Activated T-cell treated with anti-CD3 and anti-CD28 coated beads, Interleukin-2, amount 50 U/mL, for 4 hours (primary cell): ENCODE measurements around the gene SLU7. TPM values are rescaled to one million over a fixed set of nuclear protein-coding genes. Genes with fewer than 3 reads are reported as not detected.
A peak's percentile ranks its signal among the peaks of the same experiment; 100 is the strongest.

Experiments
- ATAC-seq, 2 donors: fragments of 200-7000 bp; cut with Tn5 transposase; one replicate each; pipeline ENCODE4 v1.10.0; 2021
- DNase-seq: peaks from one replicate; pipeline ENCODE4 v3.0.0-alpha.2; 2020
- H3K27me3 Mint-ChIP-seq: one replicate; pipeline ENCODE4 v1.8.0; 2021; ENCODE audit warnings: low read depth, mixed read lengths
- H3K36me3 Mint-ChIP-seq: one replicate; pipeline ENCODE4 v1.8.0; 2022; ENCODE audit warnings: mixed read lengths; ENCODE audit not compliant: insufficient read depth
- H3K4me1 Mint-ChIP-seq: one replicate; pipeline ENCODE4 v1.8.0; 2021; ENCODE audit warnings: low read depth, mixed read lengths
- H3K4me3 Mint-ChIP-seq: one replicate; pipeline ENCODE4 v1.8.0; 2021; ENCODE audit warnings: mild to moderate bottlenecking, moderate library complexity, mixed read lengths
- H3K9me3 Mint-ChIP-seq: one replicate; pipeline ENCODE4 v1.8.0; 2021; ENCODE audit warnings: mixed read lengths
- total RNA-seq, 3 donors: library from RNA; stranded (reverse); gene quantifications; one replicate each; pipeline ENCODE4 v1.2.1, GENCODE V29; 2021

The SLU7 gene
- total RNA-seq, 3 donors from 2014 or later: 33.2 to 48.3 (median 44.9) TPM

- H3K9me3 Mint-ChIP-seq: no peaks in the 10 kb centered on the region
- DNase-seq (peak; percentile 43), ATAC-seq (peak; percentile 88 to 91)
- H3K4me3 Mint-ChIP-seq: peak within 1 kb of the TSS; percentile 83
- no peaks in the 10 kb centered on the region for H3K27me3 Mint-ChIP-seq
- peaks cover 15% of the 10 kb centered on the region for H3K36me3 Mint-ChIP-seq
- H3K4me1 Mint-ChIP-seq: peaks cover 17% of the 10 kb centered on the region
Observed at GRCh38 chr5:160399402-160400353, 19.2 kb downstream of the SLU7 start, which contains the start of gene FAM200C. Gene FAM200C, minus strand, starts transcription at chr5:160400054. Its CDS starts 4,564 bp downstream, at chr5:160395490.

DNA sequence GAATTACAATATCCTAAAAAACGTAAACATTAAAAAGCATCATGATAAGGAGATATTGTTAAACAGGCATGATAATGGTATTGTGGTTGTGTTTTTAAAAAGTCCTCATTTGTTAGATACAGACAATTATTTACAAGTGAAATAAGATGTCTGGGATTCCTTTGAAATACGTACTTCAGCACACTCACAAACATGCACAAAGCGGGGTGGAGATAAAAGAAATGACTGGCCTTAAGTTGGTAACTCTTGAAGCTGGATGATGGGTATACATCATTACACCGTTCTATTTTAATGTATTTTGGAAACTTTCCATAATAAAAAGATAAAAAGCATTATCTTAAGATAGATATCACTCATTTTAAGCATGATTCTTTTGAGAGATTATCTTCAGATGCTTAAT is 20.1 kb downstream of the SLU7 start:
- H3K27me3 Mint-ChIP-seq: no peaks in the 10 kb centered on the region
- H3K4me3 Mint-ChIP-seq: peak overlapping the region; percentile 83
- no peak for DNase-seq
- H3K36me3 Mint-ChIP-seq: peaks cover 10% of the 10 kb centered on the region
- peaks cover 17% of the 10 kb centered on the region for H3K4me1 Mint-ChIP-seq
- ATAC-seq: no peak
- no peaks in the 10 kb centered on the region for H3K9me3 Mint-ChIP-seq

- ATAC-seq (no peak), DNase-seq (no peak)
- Mint-ChIP-seq H3K27me3 (no peaks in the 10 kb centered on the region), H3K36me3 (peaks cover 4% of the 10 kb centered on the region), H3K4me3 (no peak overlapping the region), H3K4me1 (peaks cover 17% of the 10 kb centered on the region), H3K9me3 (no peaks in the 10 kb centered on the region)
Observed at GRCh38 chr5:160397492-160397891, 21.4 kb downstream of the SLU7 start.

DNA sequence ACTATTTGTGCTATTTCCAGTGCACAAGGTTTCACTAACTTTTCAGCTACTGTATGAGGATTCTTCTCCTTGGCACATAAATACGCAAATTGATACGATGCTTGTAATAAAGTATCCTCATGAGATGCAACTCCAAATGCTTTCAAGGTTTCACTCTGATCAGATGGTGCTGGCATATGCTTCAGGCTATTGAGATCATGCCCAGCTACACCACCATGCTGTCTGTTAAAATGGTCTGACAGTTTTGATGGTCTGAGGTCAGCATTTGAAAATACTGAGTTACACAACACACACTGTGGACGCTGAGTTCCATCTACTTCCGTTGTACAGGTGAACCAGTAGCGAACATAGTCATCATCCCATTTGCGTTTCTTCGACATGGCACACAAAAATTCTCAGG is 23.8 kb downstream of the SLU7 start:
- no peaks in the 10 kb centered on the region for H3K27me3 Mint-ChIP-seq
- DNase-seq: no peak
- H3K36me3 Mint-ChIP-seq: peaks cover 2% of the 10 kb centered on the region
- H3K4me1 Mint-ChIP-seq: peaks cover 12% of the 10 kb centered on the region
- no peak for ATAC-seq
- H3K9me3 Mint-ChIP-seq: no peaks in the 10 kb centered on the region
- no peak overlapping the region for H3K4me3 Mint-ChIP-seq

DNA sequence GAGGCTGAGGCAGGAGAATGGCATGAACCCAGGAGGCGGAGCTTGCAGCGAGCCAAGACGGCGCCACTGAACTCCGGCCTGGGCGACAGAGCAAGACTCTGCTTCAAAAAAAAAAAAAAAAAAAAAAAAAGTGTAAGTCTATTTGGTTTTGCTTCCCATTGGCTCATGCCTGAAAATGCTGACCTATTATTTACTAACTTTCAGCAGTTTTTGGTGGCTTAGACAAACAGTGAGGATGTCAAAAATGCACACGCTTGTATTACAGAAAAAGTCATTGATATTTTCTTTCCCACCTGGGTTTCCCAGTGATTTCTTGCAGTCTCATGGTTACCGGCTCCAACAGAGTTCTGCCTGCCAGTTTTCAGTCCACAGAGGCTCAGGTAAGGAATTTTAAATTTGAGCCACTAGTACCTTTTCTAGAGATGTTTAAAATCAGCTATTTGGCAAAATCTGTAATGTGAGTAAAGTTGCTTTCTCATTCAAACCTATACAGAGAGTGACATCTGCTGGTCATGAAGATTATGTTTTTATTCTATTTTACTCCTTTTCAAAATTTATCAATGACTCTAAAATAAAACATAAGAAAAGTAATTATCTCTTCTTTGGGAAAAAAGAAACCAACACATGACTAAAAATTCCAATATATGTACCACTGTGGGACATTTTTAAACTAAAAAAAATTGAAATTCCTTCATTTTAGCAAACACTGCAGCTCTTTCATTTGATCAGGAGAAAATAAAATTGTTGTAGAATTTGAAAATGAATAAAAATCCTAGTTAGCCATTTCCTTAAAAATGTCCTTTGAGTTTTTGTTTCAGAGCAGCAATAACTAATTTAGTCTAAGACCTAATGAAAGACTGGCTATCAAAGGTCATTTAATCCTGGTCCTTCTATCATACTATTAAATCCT is 27.8 kb downstream of the SLU7 start:
- no peaks in the 10 kb centered on the region for H3K27me3 Mint-ChIP-seq
- peaks cover 10% of the 10 kb centered on the region for H3K9me3 Mint-ChIP-seq
- ATAC-seq: no peak
- no peak for DNase-seq
- H3K4me1 Mint-ChIP-seq: no peaks in the 10 kb centered on the region
- H3K36me3 Mint-ChIP-seq: no peaks in the 10 kb centered on the region
- H3K4me3 Mint-ChIP-seq: no peak overlapping the region

DNA sequence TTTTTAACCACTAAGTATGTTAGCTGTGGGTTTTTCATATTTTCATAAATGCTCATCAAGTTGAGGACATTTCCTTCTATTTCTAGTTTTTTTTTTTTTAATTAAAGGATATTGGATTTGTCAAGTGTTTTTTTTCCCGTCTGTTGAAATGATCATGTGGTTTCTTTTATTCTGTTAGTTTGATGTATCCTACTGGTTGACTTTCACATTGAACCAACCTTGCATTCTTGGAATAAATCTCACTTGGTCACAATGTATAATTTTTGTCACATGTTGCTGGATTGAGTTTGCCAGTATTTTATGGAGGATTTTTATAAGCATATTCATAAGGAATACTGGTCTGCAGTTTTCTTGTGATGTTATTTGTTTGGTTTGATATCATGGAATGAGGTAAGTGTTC is 31.4 kb downstream of the SLU7 start:
- H3K4me3 Mint-ChIP-seq: no peak overlapping the region
- DNase-seq (no peak), ATAC-seq (no peak)
- no peaks in the 10 kb centered on the region for H3K36me3 Mint-ChIP-seq
- no peaks in the 10 kb centered on the region for H3K27me3 Mint-ChIP-seq
- peaks cover 10% of the 10 kb centered on the region for H3K9me3 Mint-ChIP-seq
- H3K4me1 Mint-ChIP-seq: no peaks in the 10 kb centered on the region

- no peak overlapping the region for H3K4me3 Mint-ChIP-seq
- no peaks in the 10 kb centered on the region for H3K36me3 Mint-ChIP-seq
- peaks cover 10% of the 10 kb centered on the region for H3K9me3 Mint-ChIP-seq
- no peaks in the 10 kb centered on the region for H3K27me3 Mint-ChIP-seq
- DNase-seq (no peak), ATAC-seq (no peak)
- no peaks in the 10 kb centered on the region for H3K4me1 Mint-ChIP-seq
Observed at GRCh38 chr5:160385496-160385895, 33.4 kb downstream of the SLU7 start.

DNA sequence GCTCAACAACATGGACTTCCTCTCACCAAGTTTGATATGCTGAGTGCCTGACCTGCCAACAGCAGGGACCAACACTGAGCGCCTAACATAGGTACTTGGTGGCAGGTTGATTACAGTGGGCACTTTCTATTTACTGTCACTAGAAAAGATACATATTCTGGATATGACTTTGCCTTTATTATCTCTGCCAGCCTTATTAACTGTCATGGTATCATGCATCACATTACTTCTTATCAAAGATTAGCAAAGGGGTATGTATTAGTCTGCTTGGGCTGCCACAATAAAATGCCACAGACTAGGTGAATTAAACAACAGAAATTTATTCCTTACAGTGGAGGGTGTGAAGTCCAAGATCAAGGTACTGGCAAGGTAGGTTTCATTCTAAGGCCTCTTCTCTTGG is 34.2 kb downstream of the SLU7 start:
- Mint-ChIP-seq H3K9me3 (peaks cover 10% of the 10 kb centered on the region), H3K36me3 (no peaks in the 10 kb centered on the region), H3K27me3 (no peaks in the 10 kb centered on the region), H3K4me1 (no peaks in the 10 kb centered on the region), H3K4me3 (no peak overlapping the region)
- no peak for DNase-seq
- ATAC-seq: no peak

- Mint-ChIP-seq H3K4me1 (no peaks in the 10 kb centered on the region), H3K36me3 (no peaks in the 10 kb centered on the region), H3K4me3 (no peak overlapping the region), H3K9me3 (peaks cover under 1% of the 10 kb centered on the region), H3K27me3 (peaks cover 6% of the 10 kb centered on the region)
- ATAC-seq: no peak
- DNase-seq: no peak
Observed at GRCh38 chr5:160382346-160382745, 36.5 kb downstream of the SLU7 start.

GRCh38 chr5:160380041-160380440 is 38.8 kb downstream of the SLU7 start:
- no peak overlapping the region for H3K4me3 Mint-ChIP-seq
- no peaks in the 10 kb centered on the region for H3K4me1 Mint-ChIP-seq
- peaks cover 20% of the 10 kb centered on the region for H3K27me3 Mint-ChIP-seq
- no peaks in the 10 kb centered on the region for H3K36me3 Mint-ChIP-seq
- DNase-seq (no peak), ATAC-seq (no peak)
- no peaks in the 10 kb centered on the region for H3K9me3 Mint-ChIP-seq

DNA sequence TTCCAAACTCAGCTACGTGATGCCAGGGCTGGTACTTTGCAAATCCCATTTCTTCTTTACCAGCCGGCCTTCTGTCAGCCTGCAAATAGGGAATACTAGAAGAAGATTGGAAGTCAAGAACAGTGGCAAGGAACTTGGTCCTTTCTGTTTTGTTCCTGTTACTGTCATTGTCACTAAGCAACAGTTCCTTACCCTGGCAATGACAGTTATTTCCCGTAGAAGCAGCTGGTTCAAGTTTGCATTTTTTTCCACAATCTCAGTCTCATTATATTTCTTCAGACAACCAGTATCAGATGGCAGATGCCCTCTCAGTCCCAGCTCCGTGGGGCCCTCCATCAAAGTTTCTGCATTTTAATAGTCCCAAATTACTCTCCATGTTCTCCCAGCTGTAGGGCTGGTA is 39.4 kb downstream of the SLU7 start:
- no peaks in the 10 kb centered on the region for H3K36me3 Mint-ChIP-seq
- H3K4me1 Mint-ChIP-seq: no peaks in the 10 kb centered on the region
- H3K27me3 Mint-ChIP-seq: peaks cover 24% of the 10 kb centered on the region
- H3K4me3 Mint-ChIP-seq: no peak overlapping the region
- H3K9me3 Mint-ChIP-seq: no peaks in the 10 kb centered on the region
- DNase-seq: no peak
- ATAC-seq: no peak

DNA sequence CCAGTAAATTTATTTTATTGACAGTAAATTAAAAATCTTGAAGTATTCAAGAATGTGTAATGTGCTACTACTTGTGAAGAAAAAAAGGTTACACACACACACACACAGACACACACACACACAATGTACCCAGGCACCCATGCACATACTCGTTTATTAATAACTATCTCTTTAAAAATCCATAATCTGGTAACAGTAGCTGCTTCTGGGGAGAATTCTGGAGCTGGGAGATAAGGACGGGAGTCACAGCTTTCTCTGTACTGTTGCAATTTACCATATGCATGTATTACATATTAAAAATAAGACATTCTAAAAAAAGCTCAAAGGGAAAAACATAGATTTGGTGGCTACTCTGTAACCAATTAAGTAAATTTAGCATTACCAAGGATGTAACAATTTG is 40.6 kb downstream of the SLU7 start:
- H3K9me3 Mint-ChIP-seq: no peaks in the 10 kb centered on the region
- peaks cover 27% of the 10 kb centered on the region for H3K27me3 Mint-ChIP-seq
- no peak overlapping the region for H3K4me3 Mint-ChIP-seq
- H3K36me3 Mint-ChIP-seq: no peaks in the 10 kb centered on the region
- no peaks in the 10 kb centered on the region for H3K4me1 Mint-ChIP-seq
- ATAC-seq (no peak), DNase-seq (no peak)

- Mint-ChIP-seq H3K27me3 (peaks cover 34% of the 10 kb centered on the region), H3K36me3 (no peaks in the 10 kb centered on the region), H3K4me1 (no peaks in the 10 kb centered on the region), H3K9me3 (no peaks in the 10 kb centered on the region), H3K4me3 (no peak overlapping the region)
- ATAC-seq (no peak), DNase-seq (no peak)
Observed at GRCh38 chr5:160377651-160378050, 41.2 kb downstream of the SLU7 start.

- H3K36me3 Mint-ChIP-seq: no peaks in the 10 kb centered on the region
- H3K4me3 Mint-ChIP-seq: no peak overlapping the region
- peaks cover 44% of the 10 kb centered on the region for H3K27me3 Mint-ChIP-seq
- H3K9me3 Mint-ChIP-seq: no peaks in the 10 kb centered on the region
- DNase-seq (no peak), ATAC-seq (no peak)
- no peaks in the 10 kb centered on the region for H3K4me1 Mint-ChIP-seq
Observed at GRCh38 chr5:160376416-160376815, 42.5 kb downstream of the SLU7 start.
